Measurements from ENCODE around the gene FAAP20. TPM values are rescaled to one million over a fixed set of nuclear protein-coding genes. Genes with fewer than 3 reads are reported as not detected.

Gene FAAP20
- total and polyA plus RNA-seq, 12 donors = 2.7 to 185 (median 62.0) TPM

DNA sequence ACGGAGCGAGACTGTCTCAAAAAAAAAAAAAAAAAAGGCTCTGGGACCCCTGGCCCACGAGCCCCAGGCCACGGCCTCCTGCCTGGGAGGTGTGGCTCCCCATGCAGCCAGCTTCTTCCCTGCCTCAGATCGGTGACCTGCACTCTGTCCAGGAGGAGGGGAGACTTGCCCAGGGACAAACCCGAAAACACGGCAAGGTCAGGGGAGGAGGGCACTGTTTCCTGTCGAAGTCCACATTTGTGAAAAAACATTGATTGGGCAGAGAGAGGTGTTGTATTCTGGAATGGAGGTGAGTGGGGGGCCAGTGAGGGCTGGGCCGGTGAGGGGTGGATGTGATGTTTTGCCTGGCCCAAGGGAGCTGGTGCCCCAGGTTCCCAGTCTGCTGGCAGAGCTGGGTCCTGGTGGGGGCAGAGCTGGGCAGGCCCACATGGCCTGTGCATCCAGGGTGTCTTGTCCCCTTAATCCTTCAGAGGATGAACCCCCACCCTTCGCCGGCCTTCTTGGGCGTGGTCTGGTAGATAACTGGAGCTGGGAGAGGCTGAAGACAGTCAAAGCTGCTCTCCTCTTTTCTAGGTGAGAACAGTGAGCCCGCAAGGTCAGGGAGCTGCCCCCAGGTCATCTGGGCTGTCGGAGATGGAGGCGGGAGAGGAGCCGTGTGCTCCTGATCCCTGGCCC lies 12.4 kb upstream of the FAAP20 start:
- peak overlapping the region; percentile 65 to 95 (median 72) for H3K27ac ChIP-seq
- H3K9me3 ChIP-seq (replicated peaks in 1 of 3) = no peaks in the 10 kb centered on the region
- H3K27me3 ChIP-seq = no peaks in the 10 kb centered on the region
- H3K4me3 ChIP-seq = no peak overlapping the region
- no peak for TF ChIP-seq POLR2A (IDR thresholded peaks at IDR 0.05)
- TF ChIP-seq, protein P1, sequence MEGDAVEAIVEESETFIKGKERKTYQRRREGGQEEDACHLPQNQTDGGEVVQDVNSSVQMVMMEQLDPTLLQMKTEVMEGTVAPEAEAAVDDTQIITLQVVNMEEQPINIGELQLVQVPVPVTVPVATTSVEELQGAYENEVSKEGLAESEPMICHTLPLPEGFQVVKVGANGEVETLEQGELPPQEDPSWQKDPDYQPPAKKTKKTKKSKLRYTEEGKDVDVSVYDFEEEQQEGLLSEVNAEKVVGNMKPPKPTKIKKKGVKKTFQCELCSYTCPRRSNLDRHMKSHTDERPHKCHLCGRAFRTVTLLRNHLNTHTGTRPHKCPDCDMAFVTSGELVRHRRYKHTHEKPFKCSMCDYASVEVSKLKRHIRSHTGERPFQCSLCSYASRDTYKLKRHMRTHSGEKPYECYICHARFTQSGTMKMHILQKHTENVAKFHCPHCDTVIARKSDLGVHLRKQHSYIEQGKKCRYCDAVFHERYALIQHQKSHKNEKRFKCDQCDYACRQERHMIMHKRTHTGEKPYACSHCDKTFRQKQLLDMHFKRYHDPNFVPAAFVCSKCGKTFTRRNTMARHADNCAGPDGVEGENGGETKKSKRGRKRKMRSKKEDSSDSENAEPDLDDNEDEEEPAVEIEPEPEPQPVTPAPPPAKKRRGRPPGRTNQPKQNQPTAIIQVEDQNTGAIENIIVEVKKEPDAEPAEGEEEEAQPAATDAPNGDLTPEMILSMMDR (IDR thresholded peaks at IDR 0.05) = no peak
- intact Hi-C loops (cut with DNase I) = no loop called here
- WGBS, 4 donors = 48 to 83% (median 65%) methylated on average over 12 to 16 of the region's 16 CpGs
- H3K36me3 ChIP-seq (replicated peaks in 1 of 2) = no peaks in the 10 kb centered on the region
- DNase-seq = peak in 3 of 7 donors; percentile 36 to 42 (median 40)
- peaks cover 8 to 39% of the 10 kb centered on the region in 2 donors for H3K4me1 ChIP-seq (replicated peaks in 1 of 2)

DNA sequence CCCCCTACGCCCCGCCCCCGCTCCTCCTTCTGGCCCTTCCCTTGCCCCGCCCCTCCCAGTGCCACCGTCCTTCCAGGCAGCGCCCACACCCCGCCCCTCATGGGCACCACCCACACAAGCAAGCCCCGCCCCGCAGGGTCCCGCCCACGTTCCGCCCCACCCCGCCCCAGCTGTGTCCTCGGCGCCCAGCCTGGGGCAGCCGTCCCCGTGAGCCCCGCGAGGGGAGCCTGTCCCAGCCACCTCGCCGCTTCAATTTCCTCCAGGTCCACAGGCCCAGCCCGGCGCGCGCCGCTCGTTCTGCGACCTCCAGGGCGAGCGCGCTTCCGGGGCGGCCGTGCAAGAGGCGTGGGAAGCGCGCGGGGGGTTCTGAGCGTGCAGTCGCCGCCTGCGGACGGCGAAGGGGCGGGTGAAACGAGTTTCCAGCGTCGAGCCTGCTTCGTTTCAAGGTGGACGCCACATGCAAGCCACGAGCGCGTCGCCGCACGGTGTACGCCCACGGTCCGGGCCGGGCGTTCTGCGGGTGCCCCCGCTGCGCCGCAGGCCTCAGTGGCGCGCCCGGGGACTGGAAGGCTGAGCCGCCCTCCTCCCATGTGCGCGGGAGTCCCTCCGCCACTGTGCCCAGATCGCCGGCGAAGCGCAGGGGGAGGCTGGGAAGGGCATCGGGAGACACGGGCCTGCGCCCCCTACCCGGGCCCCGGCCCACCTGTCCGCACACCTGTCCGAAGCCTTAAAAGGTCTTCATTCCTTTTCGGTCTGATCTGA lies 10.8 kb upstream of the FAAP20 start:
- no peaks in the 10 kb centered on the region for H3K27me3 ChIP-seq
- no peaks in the 10 kb centered on the region for H3K36me3 ChIP-seq (replicated peaks in 1 of 2)
- H3K9me3 ChIP-seq (replicated peaks in 1 of 3) = no peaks in the 10 kb centered on the region
- intact Hi-C loops (cut with DNase I) = no loop called here
- H3K27ac ChIP-seq = peak overlapping the region in 4 of 5 donors; percentile 68 to 81 (median 74)
- H3K4me1 ChIP-seq (replicated peaks in 1 of 2) = peaks cover 8 to 39% of the 10 kb centered on the region in 2 donors
- WGBS, 4 donors = 17 to 48% (median 20%) methylated on average over 7 to 83 of the region's 84 CpGs
- DNase-seq = peak; percentile 98 to 99 (median 98)
- peak overlapping the region in 2 of 4 donors; percentile 22 to 42 for H3K4me3 ChIP-seq
- TF ChIP-seq, protein P1 (IDR thresholded peaks at IDR 0.05) = peak in 1 of 6 experiments; percentile 41
- TF ChIP-seq POLR2A (IDR thresholded peaks at IDR 0.05) = peak in 1 of 2 donors; percentile 51

- H3K4me3 ChIP-seq = peak overlapping the region in 2 of 4 donors; percentile 10 to 68
- H3K4me1 ChIP-seq (replicated peaks in 1 of 2) = peaks cover 8 to 44% of the 10 kb centered on the region in 2 donors
- no peaks in the 10 kb centered on the region for H3K36me3 ChIP-seq (replicated peaks in 1 of 2)
- H3K27ac ChIP-seq = peak overlapping the region in 4 of 5 donors; percentile 2 to 92 (median 51)
- peak in 1 of 2 donors; percentile 28 for TF ChIP-seq POLR2A (IDR thresholded peaks at IDR 0.05)
- TF ChIP-seq, protein P1 (IDR thresholded peaks at IDR 0.05) = no peak
- DNase-seq = peak in 6 of 7 donors; percentile 72 to 89 (median 84)
- H3K9me3 ChIP-seq (replicated peaks in 1 of 3) = no peaks in the 10 kb centered on the region
- intact Hi-C loops (cut with DNase I) = no loop called here
- no peaks in the 10 kb centered on the region for H3K27me3 ChIP-seq
- WGBS, 4 donors = 0 to 2% (median 1%) methylated on average over 8 to 48 of the region's 60 CpGs
Observed at GRCh38 chr1:2204415-2205190, 10.0 kb upstream of the FAAP20 start.
